Mesothelial cell of epicardium (in vitro differentiated cells): ENCODE data around the gene USP49. TPM values are rescaled to one million over a fixed set of nuclear protein-coding genes. Genes with fewer than 3 reads are reported as not detected.
A peak's percentile ranks its signal among the peaks of the same experiment; 100 is the strongest.

Experiments used
- DNase-seq, 2 experiments: peaks; one replicate each; pipeline ENCODE4 v3.0.0; 2021; ENCODE audit warnings: low spot score in 2 of 2; ENCODE audit not compliant: unreplicated experiment in 2 of 2
- H3K27ac Mint-ChIP-seq: 2 replicates; pipeline ENCODE4 v1.8.0; 2021; ENCODE audit warnings: mixed read lengths
- H3K27me3 Mint-ChIP-seq: 2 replicates; pipeline ENCODE4 v1.8.0; 2021; ENCODE audit warnings: low read depth, mixed read lengths
- H3K36me3 Mint-ChIP-seq: 2 replicates; pipeline ENCODE4 v1.8.0; 2021; ENCODE audit warnings: mixed read lengths
- H3K4me1 Mint-ChIP-seq: 2 replicates; pipeline ENCODE4 v1.8.0; 2021; ENCODE audit warnings: mixed read lengths
- H3K4me3 Mint-ChIP-seq: 2 replicates; pipeline ENCODE4 v1.8.0; 2021; ENCODE audit warnings: mild to moderate bottlenecking, moderate library complexity, mixed read lengths
- H3K9me3 Mint-ChIP-seq: 2 replicates; pipeline ENCODE4 v1.8.0; 2021; ENCODE audit warnings: mixed read lengths
- total RNA-seq: library from RNA; stranded (reverse); gene quantifications from 3 replicates; pipeline ENCODE4 v1.2.1, GENCODE V29; 2021
- TF ChIP-seq, protein P1 (sequence below): fragments of 200-600 bp; sonication (generic); IDR thresholded peaks from one replicate; pipeline ENCODE4 v1.5.0; 2021; ENCODE audit warnings: antibody characterized with exemption; ENCODE audit not compliant: unreplicated experiment

The USP49 gene
- total RNA-seq, 1 donor from 2014 or later: 12.1 TPM

DNA sequence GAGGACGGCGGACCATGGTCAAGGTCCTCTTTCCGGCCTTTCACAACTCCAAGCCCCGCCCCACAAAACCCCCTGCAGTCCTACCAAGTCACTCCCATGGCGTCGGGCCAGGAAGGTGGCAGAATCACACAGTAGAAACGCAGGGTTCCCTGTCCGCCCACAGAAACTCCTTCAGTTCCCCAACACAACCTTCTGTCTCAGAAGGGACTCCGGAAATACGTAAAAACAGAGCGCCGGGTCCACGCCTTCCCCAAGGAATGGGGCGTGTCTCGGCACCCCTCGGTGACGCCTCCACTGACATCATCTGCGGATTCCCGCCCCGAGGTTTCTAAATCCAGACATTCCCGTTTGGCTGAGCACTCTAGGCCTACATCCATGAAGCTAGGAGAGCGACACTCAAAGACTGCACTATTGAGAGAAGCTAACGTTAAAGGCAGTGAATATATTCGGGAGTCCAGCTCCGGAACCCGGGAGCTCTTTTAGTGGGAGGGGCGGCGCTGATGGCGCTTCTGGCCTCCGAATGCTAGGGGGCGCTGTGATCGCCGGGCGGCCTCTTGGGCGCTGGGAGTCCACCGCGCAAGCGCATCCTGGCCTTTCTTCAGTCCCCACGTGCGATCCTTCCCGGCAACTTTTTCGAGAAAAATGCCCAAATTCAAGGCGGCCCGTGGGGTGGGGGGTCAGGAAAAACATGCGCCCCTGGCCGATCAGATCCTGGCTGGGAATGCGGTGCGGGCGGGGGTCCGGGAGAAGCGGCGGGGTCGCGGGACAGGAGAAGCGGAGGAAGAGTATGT, 25.9 kb upstream of the USP49 start, which contains the start of the genes BYSL and MED20:
Gene BYSL, plus strand, starts transcription at position 579 of the 791 bp plus-strand sequence. Its CDS starts 64 bp downstream, at position 643.
Gene MED20, minus strand, starts transcription at position 219 of the 791 bp plus-strand sequence. Its CDS starts 121 bp downstream, at position 98.
- Mint-ChIP-seq H3K27me3 (no peaks in the 10 kb centered on the region), H3K4me1 (peaks cover 34% of the 10 kb centered on the region), H3K27ac (peak within 1 kb of the TSS; percentile 100), H3K36me3 (peaks cover 20% of the 10 kb centered on the region), H3K4me3 (peak within 1 kb of the TSS; percentile 99), H3K9me3 (no peaks in the 10 kb centered on the region)
- DNase-seq: peak; percentile 84 to 98
- TF ChIP-seq, protein P1, sequence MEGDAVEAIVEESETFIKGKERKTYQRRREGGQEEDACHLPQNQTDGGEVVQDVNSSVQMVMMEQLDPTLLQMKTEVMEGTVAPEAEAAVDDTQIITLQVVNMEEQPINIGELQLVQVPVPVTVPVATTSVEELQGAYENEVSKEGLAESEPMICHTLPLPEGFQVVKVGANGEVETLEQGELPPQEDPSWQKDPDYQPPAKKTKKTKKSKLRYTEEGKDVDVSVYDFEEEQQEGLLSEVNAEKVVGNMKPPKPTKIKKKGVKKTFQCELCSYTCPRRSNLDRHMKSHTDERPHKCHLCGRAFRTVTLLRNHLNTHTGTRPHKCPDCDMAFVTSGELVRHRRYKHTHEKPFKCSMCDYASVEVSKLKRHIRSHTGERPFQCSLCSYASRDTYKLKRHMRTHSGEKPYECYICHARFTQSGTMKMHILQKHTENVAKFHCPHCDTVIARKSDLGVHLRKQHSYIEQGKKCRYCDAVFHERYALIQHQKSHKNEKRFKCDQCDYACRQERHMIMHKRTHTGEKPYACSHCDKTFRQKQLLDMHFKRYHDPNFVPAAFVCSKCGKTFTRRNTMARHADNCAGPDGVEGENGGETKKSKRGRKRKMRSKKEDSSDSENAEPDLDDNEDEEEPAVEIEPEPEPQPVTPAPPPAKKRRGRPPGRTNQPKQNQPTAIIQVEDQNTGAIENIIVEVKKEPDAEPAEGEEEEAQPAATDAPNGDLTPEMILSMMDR: peak; percentile 93

DNA sequence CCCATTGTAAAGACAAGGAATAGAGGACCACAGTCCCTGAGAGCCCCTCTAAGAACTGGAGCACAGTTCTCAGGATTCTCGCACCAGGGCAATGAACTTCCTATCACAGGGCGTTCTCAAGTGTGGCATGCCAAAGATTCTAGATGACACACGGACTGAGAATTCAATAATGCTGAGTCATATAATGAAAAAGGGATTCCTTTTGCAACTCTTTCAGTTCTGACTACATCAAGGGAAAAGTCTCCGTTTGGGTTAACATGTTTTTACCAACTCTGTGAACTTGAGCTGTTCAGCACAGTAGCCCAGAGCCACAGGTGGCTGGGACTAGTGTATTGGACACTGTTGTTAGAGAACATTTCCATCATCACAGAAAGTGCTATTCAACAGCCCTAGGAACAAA, 22.4 kb upstream of the USP49 start:
- no peak for DNase-seq
- no peak overlapping the region for H3K27ac Mint-ChIP-seq
- no peak overlapping the region for H3K4me3 Mint-ChIP-seq
- no peaks in the 10 kb centered on the region for H3K9me3 Mint-ChIP-seq
- no peaks in the 10 kb centered on the region for H3K27me3 Mint-ChIP-seq
- TF ChIP-seq, protein P1: no peak
- H3K36me3 Mint-ChIP-seq: peaks cover 10% of the 10 kb centered on the region
- peaks cover 19% of the 10 kb centered on the region for H3K4me1 Mint-ChIP-seq

DNA sequence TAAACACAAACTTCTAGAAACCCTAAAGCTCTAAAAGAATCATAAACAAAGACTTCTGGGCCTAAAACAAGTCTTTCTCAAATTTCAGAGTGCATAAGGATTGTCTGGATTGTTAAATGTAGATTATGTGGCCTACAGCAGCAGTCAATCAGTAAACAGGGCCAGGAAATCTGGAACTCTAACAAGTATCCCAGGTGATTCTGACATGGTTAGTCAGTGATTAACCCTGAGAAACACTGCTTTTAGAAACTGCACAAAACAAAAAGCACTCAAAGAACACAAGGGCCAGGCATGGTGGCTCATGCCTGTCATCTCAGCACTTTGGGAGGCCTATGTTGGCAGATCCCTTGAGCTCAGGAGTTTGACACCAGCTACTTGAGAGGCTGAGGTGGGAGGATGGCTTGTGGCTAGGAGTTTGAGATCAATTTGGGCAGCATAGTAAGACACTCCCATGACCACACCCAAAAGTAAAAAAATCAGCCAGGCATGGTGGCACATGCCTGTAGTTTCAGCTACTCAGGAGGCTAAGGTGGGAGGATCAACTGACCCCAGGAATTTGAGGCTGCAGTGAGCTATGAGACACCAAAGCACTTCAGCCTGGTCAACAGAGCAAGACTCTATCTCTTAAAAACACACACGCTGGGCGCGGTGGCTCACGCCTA, 19.8 kb upstream of the USP49 start:
- H3K9me3 Mint-ChIP-seq: no peaks in the 10 kb centered on the region
- H3K4me1 Mint-ChIP-seq: peaks cover 7% of the 10 kb centered on the region
- TF ChIP-seq, protein P1: no peak
- H3K36me3 Mint-ChIP-seq: peaks cover 11% of the 10 kb centered on the region
- no peak for DNase-seq
- H3K27ac Mint-ChIP-seq: no peak overlapping the region
- no peak overlapping the region for H3K4me3 Mint-ChIP-seq
- H3K27me3 Mint-ChIP-seq: no peaks in the 10 kb centered on the region

DNA sequence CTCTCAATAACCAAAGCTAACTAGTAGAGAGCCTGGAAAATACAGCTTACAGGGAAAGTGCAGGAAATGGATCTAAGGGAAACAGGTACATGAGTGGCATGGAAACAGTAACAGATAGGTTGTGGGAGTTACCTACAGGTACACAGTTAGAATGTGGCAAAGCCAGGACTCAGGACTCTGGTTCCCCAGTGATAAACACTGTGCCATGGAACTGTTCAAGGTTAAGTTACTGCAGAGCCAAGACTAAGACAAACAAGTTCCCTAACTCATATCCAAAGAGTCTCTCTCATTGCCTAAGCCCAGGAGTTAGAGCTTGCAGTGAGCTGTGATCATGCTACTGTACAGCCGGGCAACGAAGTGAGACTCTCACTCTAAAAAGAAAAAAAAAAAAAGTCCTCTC, 19.2 kb upstream of the USP49 start:
- H3K4me1 Mint-ChIP-seq: peaks cover under 1% of the 10 kb centered on the region
- no peaks in the 10 kb centered on the region for H3K27me3 Mint-ChIP-seq
- H3K27ac Mint-ChIP-seq: no peak overlapping the region
- no peaks in the 10 kb centered on the region for H3K9me3 Mint-ChIP-seq
- DNase-seq: no peak
- TF ChIP-seq, protein P1: no peak
- H3K4me3 Mint-ChIP-seq: no peak overlapping the region
- H3K36me3 Mint-ChIP-seq: peaks cover 11% of the 10 kb centered on the region

DNA sequence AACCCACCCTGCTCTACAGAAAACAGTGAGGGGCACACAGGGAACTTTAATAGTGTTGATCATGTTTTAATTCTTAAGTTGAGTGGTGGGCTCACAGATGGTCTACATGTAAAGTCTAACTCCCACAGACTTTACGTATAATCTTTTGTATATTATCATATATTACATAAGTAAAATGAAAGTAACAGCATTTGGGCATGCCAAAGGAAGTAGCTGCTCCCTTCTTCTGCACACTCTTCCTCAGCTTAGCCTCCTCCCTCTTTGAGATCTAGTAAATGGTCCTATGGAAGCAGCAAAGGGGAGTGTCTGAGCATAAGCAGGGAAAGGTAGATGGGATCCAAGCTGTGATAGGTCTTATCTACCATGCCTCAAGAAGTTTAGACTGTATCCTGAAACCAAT, 14.6 kb upstream of the USP49 start:
- Mint-ChIP-seq H3K9me3 (no peaks in the 10 kb centered on the region), H3K4me1 (no peaks in the 10 kb centered on the region), H3K27ac (no peak overlapping the region), H3K36me3 (peaks cover 25% of the 10 kb centered on the region), H3K27me3 (no peaks in the 10 kb centered on the region), H3K4me3 (no peak overlapping the region)
- DNase-seq: no peak
- TF ChIP-seq, protein P1: no peak
